ENCODE data around the gene PFDN1.
"Not testable (repeated sequence)": the region's sequence is repeated elsewhere in the genome, so short reads cannot be mapped to it uniquely, and the experiment has no call there.

PFDN1 gene
- total RNA-seq, result 42.2 to 48.1 reads per million in 2 experiments

- DNase-seq (ENCODE audit: low read depth), result peak; percentile 87
These were observed at the start of gene PFDN1 for GRCh38 chr5:140302786-140303639. Gene PFDN1 (minus strand): TSS chr5:140303101. CDS start chr5:140303073, 28 bp downstream.

GRCh38 chr5:140351609-140352334 is 48.9 kb upstream of the PFDN1 start:
- peak; percentile 49 for DNase-seq (ENCODE audit: low read depth)

GRCh38 chr5:140349244-140349643 is 46.3 kb upstream of the PFDN1 start:
- DNase-seq (ENCODE audit: low read depth), result no peak

- DNase-seq (ENCODE audit: low read depth), result no peak
These were observed 45.2 kb upstream of the PFDN1 start for GRCh38 chr5:140348104-140348503.

GRCh38 chr5:140347360-140347759 is 44.5 kb upstream of the PFDN1 start:
- DNase-seq (ENCODE audit: low read depth), result no peak

- DNase-seq (ENCODE audit: low read depth), result peak; percentile 33
These were observed 43.7 kb upstream of the PFDN1 start, which contains the start of gene HBEGF for GRCh38 chr5:140346348-140347221. Gene HBEGF (minus strand): TSS chr5:140346603. CDS start chr5:140346328, 275 bp downstream.

GRCh38 chr5:140345919-140346347 is 43.0 kb upstream of the PFDN1 start:
- no peak for DNase-seq (ENCODE audit: low read depth)

- no peak for DNase-seq (ENCODE audit: low read depth)
These were observed 42.0 kb upstream of the PFDN1 start for GRCh38 chr5:140344683-140345423.

- DNase-seq (ENCODE audit: low read depth), result not testable (repeated sequence)
These were observed 40.9 kb upstream of the PFDN1 start for GRCh38 chr5:140343849-140344248.

GRCh38 chr5:140342896-140343295 is 40.0 kb upstream of the PFDN1 start:
- no peak for DNase-seq (ENCODE audit: low read depth)

GRCh38 chr5:140342287-140342686 is 39.4 kb upstream of the PFDN1 start:
- no peak for DNase-seq (ENCODE audit: low read depth)

GRCh38 chr5:140341591-140341990 is 38.7 kb upstream of the PFDN1 start:
- no peak for DNase-seq (ENCODE audit: low read depth)

- no peak for DNase-seq (ENCODE audit: low read depth)
These were observed 37.8 kb upstream of the PFDN1 start for GRCh38 chr5:140340605-140341121.

GRCh38 chr5:140339636-140340035 is 36.7 kb upstream of the PFDN1 start:
- DNase-seq (ENCODE audit: low read depth), result no peak

- DNase-seq (ENCODE audit: low read depth), result no peak
These were observed 36.0 kb upstream of the PFDN1 start for GRCh38 chr5:140338908-140339307.

- DNase-seq (ENCODE audit: low read depth), result no peak
These were observed 35.4 kb upstream of the PFDN1 start for GRCh38 chr5:140338336-140338735.

- no peak for DNase-seq (ENCODE audit: low read depth)
These were observed 35.0 kb upstream of the PFDN1 start for GRCh38 chr5:140337880-140338279.

GRCh38 chr5:140336388-140336787 is 33.5 kb upstream of the PFDN1 start:
- DNase-seq (ENCODE audit: low read depth), result no peak

- no peak for DNase-seq (ENCODE audit: low read depth)
These were observed 28.7 kb upstream of the PFDN1 start for GRCh38 chr5:140331638-140332037.

- no peak for DNase-seq (ENCODE audit: low read depth)
These were observed 27.0 kb upstream of the PFDN1 start for GRCh38 chr5:140329739-140330481.
